GM23338 (cell line): ENCODE measurements around the gene RAB31. TPM values are rescaled to one million over a fixed set of nuclear protein-coding genes. Genes with fewer than 3 reads are reported as not detected.

ENCODE experiments used
- ATAC-seq: fragments of 200-7000 bp; cut with Tn5 transposase; 3 replicates; pipeline ENCODE4 v1.9.1; 2020
- DNase-seq: peaks from one replicate; pipeline ENCODE4 v3.0.0-alpha.2; 2015; ENCODE audit warnings: low spot score
- H2AFZ ChIP-seq: fragments of 200-600 bp; sonication (generic); 2 replicates; pipeline ENCODE4 v1.8.0; 2016; ENCODE audit warnings: antibody characterized with exemption, mild to moderate bottlenecking, moderate library complexity
- H3F3A ChIP-seq: fragments of 200-600 bp; sonication (generic); replicated peaks from 2 replicates; pipeline ENCODE4 v1.8.0; 2017; ENCODE audit warnings: antibody characterized with exemption, mixed run types, low read depth
- H3K27ac ChIP-seq: fragments of 200-600 bp; sonication (generic); 2 replicates; pipeline ENCODE4 v1.6.1; 2016; ENCODE audit warnings: low read depth
- H3K27me3 ChIP-seq: fragments of 200-600 bp; sonication (generic); 2 replicates; pipeline ENCODE4 v1.8.0; 2016; ENCODE audit warnings: mild to moderate bottlenecking, mixed run types, moderate library complexity; ENCODE audit not compliant: insufficient read depth
- H3K36me3 ChIP-seq: fragments of 200-600 bp; sonication (generic); 2 replicates; pipeline ENCODE4 v1.8.0; 2016; ENCODE audit warnings: mild to moderate bottlenecking; ENCODE audit not compliant: insufficient read depth
- H3K4me1 ChIP-seq: fragments of 200-600 bp; sonication (generic); 2 replicates; pipeline ENCODE4 v1.8.0; 2016; ENCODE audit warnings: mild to moderate bottlenecking, moderate library complexity; ENCODE audit not compliant: insufficient read depth
- H3K4me2 ChIP-seq: fragments of 200-600 bp; sonication (generic); 2 replicates; pipeline ENCODE4 v1.7.1; 2017; ENCODE audit warnings: mixed run types
- H3K4me3 ChIP-seq: fragments of 200-600 bp; sonication (generic); 2 replicates; pipeline ENCODE4 v1.6.1; 2016; ENCODE audit warnings: mixed run types
- H3K79me2 ChIP-seq: fragments of 200-600 bp; sonication (generic); replicated peaks from 2 replicates; pipeline ENCODE4 v1.8.0; 2017; ENCODE audit warnings: mild to moderate bottlenecking; ENCODE audit not compliant: insufficient read depth
- H3K9me2 ChIP-seq: fragments of 200-600 bp; sonication (generic); 2 replicates; pipeline ENCODE4 v1.8.0; 2017; ENCODE audit not compliant: insufficient read depth
- H4K20me1 ChIP-seq: fragments of 200-600 bp; sonication (generic); replicated peaks from 2 replicates; pipeline ENCODE4 v1.8.0; 2017; ENCODE audit warnings: mild to moderate bottlenecking; ENCODE audit not compliant: insufficient read depth
- H3K27ac Mint-ChIP-seq: 2 replicates; pipeline ENCODE4 v1.8.0; 2020; ENCODE audit warnings: inconsistent platforms, mild to moderate bottlenecking, moderate library complexity, mixed read lengths
- H3K27me3 Mint-ChIP-seq: 3 replicates; pipeline ENCODE4 v1.8.0; 2022; ENCODE audit warnings: low read depth, mild to moderate bottlenecking, moderate library complexity, mixed read lengths, inconsistent platforms; ENCODE audit not compliant: insufficient read depth, poor library complexity
- H3K36me3 Mint-ChIP-seq: 3 replicates; pipeline ENCODE4 v1.8.0; 2021; ENCODE audit warnings: low read depth, mild to moderate bottlenecking, inconsistent platforms, moderate library complexity, mixed read lengths
- H3K4me1 Mint-ChIP-seq: 3 replicates; pipeline ENCODE4 v1.8.0; 2020; ENCODE audit warnings: mild to moderate bottlenecking, inconsistent platforms, mixed read lengths
- H3K4me3 Mint-ChIP-seq: 3 replicates; pipeline ENCODE4 v1.8.0; 2021; ENCODE audit warnings: moderate library complexity, mild to moderate bottlenecking, inconsistent platforms, mixed read lengths
- H3K9me3 Mint-ChIP-seq: 3 replicates; pipeline ENCODE4 v1.8.0; 2020; ENCODE audit warnings: moderate library complexity, mild to moderate bottlenecking, inconsistent platforms, mixed read lengths
- CTCF ChIP-seq, 2 experiments: fragments of 200-600 bp in 1 of 2; sonication (generic) in 1 of 2; conservative IDR thresholded peaks; 2 replicates each; pipeline versions ENCODE4 v1.5.1 to v1.6.1; 2016 to 2017; ENCODE audit warnings: antibody characterized with exemption in 2 of 2, low read depth in 2 of 2, mild to moderate bottlenecking in 2 of 2, moderate library complexity in 1 of 2
- ETS1 ChIP-seq: IDR thresholded peaks from 2 replicates; pipeline ENCODE4 v1.6.1; 2016; ENCODE audit warnings: antibody characterized with exemption
- EZH2 ChIP-seq: fragments of 200-600 bp; sonication (generic); IDR thresholded peaks from one replicate; pipeline ENCODE4 v1.8.0; 2017; ENCODE audit warnings: antibody characterized with exemption, mild to moderate bottlenecking, low read depth; ENCODE audit not compliant: unreplicated experiment
- EZH2phosphoT487 ChIP-seq: fragments of 200-600 bp; sonication (generic); IDR thresholded peaks from one replicate; pipeline ENCODE4 v1.8.1; 2018; ENCODE audit warnings: antibody characterized with exemption; ENCODE audit not compliant: unreplicated experiment
- JUNB ChIP-seq: IDR thresholded peaks from one replicate; pipeline ENCODE4 v1.6.1; 2016; ENCODE audit warnings: antibody characterized with exemption; ENCODE audit not compliant: unreplicated experiment
- NANOG ChIP-seq: IDR thresholded peaks from 2 replicates; pipeline ENCODE4 v1.6.1; 2016; ENCODE audit warnings: antibody characterized with exemption, borderline replicate concordance
- REST ChIP-seq: IDR thresholded peaks from one replicate; pipeline ENCODE4 v1.6.1; 2018; ENCODE audit warnings: antibody characterized with exemption; ENCODE audit not compliant: unreplicated experiment
- STAT1 ChIP-seq: IDR thresholded peaks from one replicate; pipeline ENCODE4 v1.6.1; 2016; ENCODE audit warnings: antibody characterized with exemption; ENCODE audit not compliant: unreplicated experiment
- ZNF114 ChIP-seq: fragments of 250-450 bp; sonication (Bioruptor Pico); IDR thresholded peaks from 2 replicates; pipeline ENCODE4 v1.5.0; 2020; ENCODE audit warnings: mild to moderate bottlenecking, moderate library complexity
- ZNF462 ChIP-seq: fragments of 250-450 bp; sonication (Bioruptor Pico); IDR thresholded peaks from 2 replicates; pipeline ENCODE4 v1.5.0; 2020; ENCODE audit warnings: mild to moderate bottlenecking, moderate library complexity
- polyA plus RNA-seq: library from polyadenylated mRNA; unstranded; fragments of >200 nt; fragmentation: Nextera tagmentation; extraction: Ambion mirVana; gene quantifications from 2 replicates; pipeline ENCODE4 v1.2.1, GENCODE V29; 2016
- total RNA-seq: library from RNA; depleted of rRNA; stranded (reverse); fragments of >200 nt; shearing (Covaris generic); gene quantifications from 2 replicates; pipeline ENCODE4 v1.2.3, GENCODE V29; 2014

RAB31 gene
- total and polyA plus RNA-seq, 2 experiments from 2014 or later = 33.8 to 46.1 TPM

- no peak for TF ChIP-seq CTCF (conservative IDR thresholded peaks at IDR 0.05; ENCODE audit: low read depth in 2 of 2)
- no peak for TF ChIP-seq ZNF114
- TF ChIP-seq STAT1 = no peak
- no peak for TF ChIP-seq NANOG
- no peak for TF ChIP-seq EZH2phosphoT487
- no peak for TF ChIP-seq JUNB
Observed at GRCh38 chr18:9862686-9863085, 154.6 kb downstream of the RAB31 start (continued).

GRCh38 chr18:9863282-9863681, 155.2 kb downstream of the RAB31 start:
- Mint-ChIP-seq H3K4me1 (no peaks in the 10 kb centered on the region; the same call in 2 of the 3 replicates), H3K27ac (no peak overlapping the region), H3K27me3 (peaks cover 5% of the 10 kb centered on the region), H3K9me3 (peaks cover 22% of the 10 kb centered on the region), H3K4me3 (no peak overlapping the region), H3K36me3 (peaks cover 16% of the 10 kb centered on the region)
- H3F3A ChIP-seq = no peaks in the 10 kb centered on the region
- peaks cover 11% of the 10 kb centered on the region; the same call in 1 of the 2 replicates for H3K36me3 ChIP-seq
- H3K27me3 ChIP-seq = no peaks in the 10 kb centered on the region
- no peak overlapping the region for H3K4me3 ChIP-seq
- no peak overlapping the region for H2AFZ ChIP-seq
- H3K9me2 ChIP-seq = no peaks in the 10 kb centered on the region
- DNase-seq = no peak
- no peak for ATAC-seq
- H3K4me2 ChIP-seq = no peak overlapping the region
- no peaks in the 10 kb centered on the region for H4K20me1 ChIP-seq
- no peaks in the 10 kb centered on the region for H3K4me1 ChIP-seq
- no peak overlapping the region for H3K27ac ChIP-seq
- no peaks in the 10 kb centered on the region for H3K79me2 ChIP-seq
- TF ChIP-seq EZH2 (no peak), REST (no peak), NANOG (no peak), ETS1 (no peak), JUNB (no peak), ZNF462 (no peak), ZNF114 (no peak), CTCF (conservative IDR thresholded peaks at IDR 0.05; ENCODE audit: low read depth in 2 of 2) (no peak)
